H9 (cell line): ENCODE measurements around the gene PTCH1. TPM values are rescaled to one million over a fixed set of nuclear protein-coding genes. Genes with fewer than 3 reads are reported as not detected.

ENCODE experiments used
- DNase-seq: peaks from one replicate; pipeline ENCODE4 v3.0.0-alpha.2; 2017
- H2AFZ ChIP-seq: one replicate; pipeline ENCODE4 v1.6.1; 2013; ENCODE audit warnings: mild to moderate bottlenecking, low read length, control low read depth, moderate library complexity
- H2AK5ac ChIP-seq: 2 replicates; pipeline ENCODE4 v1.6.1; 2013; ENCODE audit warnings: low read length, control low read depth, mixed read lengths; ENCODE audit not compliant: insufficient read length
- H2BK120ac ChIP-seq: one replicate; pipeline ENCODE4 v1.6.1; 2013; ENCODE audit warnings: low read depth, mild to moderate bottlenecking, low read length, control low read depth, inconsistent platforms; ENCODE audit not compliant: poor library complexity, severe bottlenecking
- H2BK12ac ChIP-seq: 2 replicates; pipeline ENCODE4 v1.6.1; 2013; ENCODE audit warnings: low read length, control low read depth, mixed read lengths, low read depth; ENCODE audit not compliant: insufficient read length
- H2BK15ac ChIP-seq: 2 replicates; pipeline ENCODE4 v1.6.1; 2013; ENCODE audit warnings: low read depth, low read length, control low read depth
- H2BK20ac ChIP-seq: one replicate; pipeline ENCODE4 v1.6.1; 2013; ENCODE audit warnings: low read depth, mild to moderate bottlenecking, low read length, control low read depth, inconsistent platforms; ENCODE audit not compliant: poor library complexity, severe bottlenecking
- H2BK5ac ChIP-seq: 2 replicates; pipeline ENCODE4 v1.6.1; 2013; ENCODE audit warnings: low read length, control low read depth, mixed read lengths; ENCODE audit not compliant: insufficient read length
- H3K14ac ChIP-seq: 2 replicates; pipeline ENCODE4 v1.6.1; 2013; ENCODE audit warnings: low read length, control low read depth; ENCODE audit not compliant: insufficient read depth
- H3K18ac ChIP-seq: 2 replicates; pipeline ENCODE4 v1.6.1; 2013; ENCODE audit warnings: low read depth, mild to moderate bottlenecking, mixed read lengths, low read length, control low read depth; ENCODE audit not compliant: insufficient read length
- H3K23ac ChIP-seq: 2 replicates; pipeline ENCODE4 v1.6.1; 2013; ENCODE audit warnings: low read length, control low read depth, mixed read lengths, low read depth; ENCODE audit not compliant: insufficient read length
- H3K23me2 ChIP-seq: 2 replicates; pipeline ENCODE4 v1.6.1; 2013; ENCODE audit warnings: low read depth, mild to moderate bottlenecking, mixed read lengths, low read length, control low read depth; ENCODE audit not compliant: insufficient read length, poor library complexity, severe bottlenecking
- H3K27ac ChIP-seq: 2 replicates; pipeline ENCODE4 v1.5.1; 2013; ENCODE audit warnings: low read length, control low read depth, mixed read lengths, low read depth; ENCODE audit not compliant: insufficient read length
- H3K27me3 ChIP-seq: 2 replicates; pipeline ENCODE4 v1.6.1; 2013; ENCODE audit warnings: low read length, control low read depth, inconsistent platforms; ENCODE audit not compliant: insufficient read depth
- H3K4ac ChIP-seq: 2 replicates; pipeline ENCODE4 v1.6.1; 2013; ENCODE audit warnings: low read depth, mild to moderate bottlenecking, control low read depth, inconsistent platforms, low read length, moderate library complexity
- H3K4me1 ChIP-seq: 2 replicates; pipeline ENCODE4 v1.6.1; 2013; ENCODE audit warnings: low read length, control low read depth, inconsistent platforms; ENCODE audit not compliant: insufficient read depth
- H3K4me2 ChIP-seq: 2 replicates; pipeline ENCODE4 v1.6.1; 2013; ENCODE audit warnings: low read length, control low read depth, mixed read lengths; ENCODE audit not compliant: insufficient read length, insufficient read depth
- H3K56ac ChIP-seq: 2 replicates; pipeline ENCODE4 v1.6.1; 2013; ENCODE audit warnings: low read depth, mild to moderate bottlenecking, mixed read lengths, low read length, control low read depth; ENCODE audit not compliant: insufficient read length
- H3K79me1 ChIP-seq: 2 replicates; pipeline ENCODE4 v1.6.1; 2013; ENCODE audit warnings: low read depth, mild to moderate bottlenecking, moderate library complexity, low read length, control low read depth, inconsistent platforms; ENCODE audit not compliant: insufficient read depth, poor library complexity, severe bottlenecking
- H3K79me2 ChIP-seq: 2 replicates; pipeline ENCODE4 v1.6.1; 2013; ENCODE audit warnings: low read length, control low read depth, inconsistent platforms; ENCODE audit not compliant: insufficient read depth
- H3K9ac ChIP-seq: 2 replicates; pipeline ENCODE4 v1.6.1; 2013; ENCODE audit warnings: low read length, control low read depth, mixed read lengths; ENCODE audit not compliant: insufficient read length; ENCODE audit errors: extremely low read depth
- H3K9me3 ChIP-seq: one replicate; pipeline ENCODE4 v1.6.1; 2013; ENCODE audit warnings: low read depth, low read length, inconsistent platforms; ENCODE audit not compliant: control insufficient read depth
- H3T11ph ChIP-seq: one replicate; pipeline ENCODE4 v1.6.1; 2013; ENCODE audit warnings: mild to moderate bottlenecking, low read length, control low read depth, inconsistent platforms
- H4K20me1 ChIP-seq: one replicate; pipeline ENCODE4 v1.6.1; 2013; ENCODE audit not compliant: control insufficient read depth, insufficient read length, insufficient read depth
- H4K5ac ChIP-seq: 2 replicates; pipeline ENCODE4 v1.6.1; 2013; ENCODE audit warnings: low read depth, mild to moderate bottlenecking, mixed read lengths, low read length, control low read depth; ENCODE audit not compliant: insufficient read length
- H4K8ac ChIP-seq: replicated peaks from 2 replicates; pipeline ENCODE4 v1.6.1; 2013; ENCODE audit warnings: low read length, control low read depth, mixed read lengths, low read depth; ENCODE audit not compliant: insufficient read length
- H4K91ac ChIP-seq: 2 replicates; pipeline ENCODE4 v1.6.1; 2013; ENCODE audit warnings: low read depth, mild to moderate bottlenecking, moderate library complexity, mixed read lengths, low read length, control low read depth; ENCODE audit not compliant: insufficient read length
- H3K27ac Mint-ChIP-seq, 3 experiments: 2 replicates in 2 of 3; 3 replicates in 1 of 3; pipeline ENCODE4 v1.8.0; 2020 to 2021; ENCODE audit warnings: mixed read lengths in 3 of 3, mild to moderate bottlenecking in 1 of 3, moderate library complexity in 1 of 3
- H3K27me3 Mint-ChIP-seq: 2 replicates; pipeline ENCODE4 v1.8.0; 2021; ENCODE audit warnings: low read depth, mild to moderate bottlenecking, moderate library complexity, mixed read lengths
- H3K36me3 Mint-ChIP-seq, 3 experiments: 2 replicates in 2 of 3; 3 replicates in 1 of 3; pipeline ENCODE4 v1.8.0; 2020 to 2021; ENCODE audit warnings: low read depth in 3 of 3, mixed read lengths in 3 of 3; ENCODE audit not compliant: insufficient read depth in 1 of 3
- H3K4me1 Mint-ChIP-seq, 2 experiments: 2 replicates each; pipeline ENCODE4 v1.8.0; 2020; ENCODE audit warnings: mixed read lengths in 2 of 2
- H3K4me3 Mint-ChIP-seq, 2 experiments: 2 replicates in 1 of 2; 3 replicates in 1 of 2; pipeline ENCODE4 v1.8.0; 2020 to 2021; ENCODE audit warnings: mild to moderate bottlenecking in 2 of 2, mixed read lengths in 2 of 2, moderate library complexity in 1 of 2
- H3K9me3 Mint-ChIP-seq, 2 experiments: 2 replicates in 1 of 2; 3 replicates in 1 of 2; pipeline ENCODE4 v1.8.0; 2020; ENCODE audit warnings: mild to moderate bottlenecking in 2 of 2, mixed read lengths in 2 of 2, moderate library complexity in 1 of 2
- WGBS: extraction: QIAGEN DNeasy Blood & Tissue Kit; methylation state at CpG from one replicate; pipeline ENCODE4 v1.1.7; 2013; ENCODE audit warnings: missing lambda C conversion rate, low lambda C conversion rate, mixed read lengths; ENCODE audit not compliant: insufficient read length; ENCODE audit errors: extremely low coverage; 5-methylcytosine and 5-hydroxymethylcytosine counted together
- total RNA-seq: library from RNA; stranded (reverse); gene quantifications from 2 replicates; pipeline ENCODE4 v1.2.1, GENCODE V29; 2021
- TF ChIP-seq, protein P1 (sequence below): fragments of 200-600 bp; sonication (generic); conservative IDR thresholded peaks from 3 replicates; pipeline ENCODE4 v1.8.0; 2021; ENCODE audit warnings: antibody characterized with exemption, mild to moderate bottlenecking

Gene PTCH1
- total RNA-seq, 1 experiment from 2014 or later: 9.1 TPM

DNA sequence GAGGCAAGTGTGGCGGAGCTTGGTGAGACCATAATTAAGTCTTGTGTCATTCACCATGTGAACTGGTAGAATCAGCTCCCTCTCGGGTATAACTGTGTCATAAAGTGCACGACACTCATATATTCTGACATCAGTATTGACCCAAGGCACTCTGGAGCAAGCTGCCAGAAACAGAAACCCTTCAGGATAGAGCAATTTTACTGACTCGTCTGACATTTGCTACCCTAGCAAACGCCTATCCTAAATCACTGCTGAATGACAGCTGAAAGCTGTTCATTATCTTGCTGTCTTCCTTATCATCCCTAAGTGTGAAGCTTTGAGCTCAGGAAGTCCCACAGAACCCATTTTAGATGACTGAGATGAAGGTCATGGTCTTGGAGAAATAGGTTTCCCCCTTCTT lies 27.8 kb downstream of the PTCH1 start:
- Histone ChIP-seq H2BK120ac (no peak overlapping the region), H4K20me1 (no peaks in the 10 kb centered on the region), H3K9ac (no peak overlapping the region), H2AK5ac (no peak overlapping the region), H2AFZ (no peak overlapping the region), H3T11ph (no peak overlapping the region), H3K27me3 (no peaks in the 10 kb centered on the region), H2BK15ac (no peak overlapping the region), H3K27ac (no peak overlapping the region), H4K5ac (no peak overlapping the region), H3K18ac (no peak overlapping the region), H2BK12ac (no peak overlapping the region), H3K79me2 (peaks cover 3% of the 10 kb centered on the region; the same call in 1 of the 2 replicates), H3K56ac (no peak overlapping the region), H4K8ac (no peak overlapping the region), H3K4me2 (no peak overlapping the region), H3K23me2 (no peaks in the 10 kb centered on the region), H3K4me1 (no peaks in the 10 kb centered on the region), H2BK5ac (no peak overlapping the region), H3K9me3 (no peaks in the 10 kb centered on the region), H3K79me1 (peaks cover 4% of the 10 kb centered on the region), H3K4ac (no peak overlapping the region), H4K91ac (no peak overlapping the region), H3K23ac (no peak overlapping the region), H2BK20ac (no peak overlapping the region), H3K14ac (no peak overlapping the region)
- H3K4me3 Mint-ChIP-seq: no peak overlapping the region
- H3K27me3 Mint-ChIP-seq: no peaks in the 10 kb centered on the region; the same call in 1 of the 2 replicates
- no CpG with 5 or more reads among the region's 5 CpGs for WGBS
- peaks cover 0 to 2% (median 0%) of the 10 kb centered on the region in 3 experiments; a peak in 3 of 7 replicates for H3K36me3 Mint-ChIP-seq
- H3K4me1 Mint-ChIP-seq: peaks cover 13 to 23% of the 10 kb centered on the region in 2 experiments; a peak in 3 of 4 replicates
- H3K9me3 Mint-ChIP-seq: no peaks in the 10 kb centered on the region
- TF ChIP-seq, protein P1, sequence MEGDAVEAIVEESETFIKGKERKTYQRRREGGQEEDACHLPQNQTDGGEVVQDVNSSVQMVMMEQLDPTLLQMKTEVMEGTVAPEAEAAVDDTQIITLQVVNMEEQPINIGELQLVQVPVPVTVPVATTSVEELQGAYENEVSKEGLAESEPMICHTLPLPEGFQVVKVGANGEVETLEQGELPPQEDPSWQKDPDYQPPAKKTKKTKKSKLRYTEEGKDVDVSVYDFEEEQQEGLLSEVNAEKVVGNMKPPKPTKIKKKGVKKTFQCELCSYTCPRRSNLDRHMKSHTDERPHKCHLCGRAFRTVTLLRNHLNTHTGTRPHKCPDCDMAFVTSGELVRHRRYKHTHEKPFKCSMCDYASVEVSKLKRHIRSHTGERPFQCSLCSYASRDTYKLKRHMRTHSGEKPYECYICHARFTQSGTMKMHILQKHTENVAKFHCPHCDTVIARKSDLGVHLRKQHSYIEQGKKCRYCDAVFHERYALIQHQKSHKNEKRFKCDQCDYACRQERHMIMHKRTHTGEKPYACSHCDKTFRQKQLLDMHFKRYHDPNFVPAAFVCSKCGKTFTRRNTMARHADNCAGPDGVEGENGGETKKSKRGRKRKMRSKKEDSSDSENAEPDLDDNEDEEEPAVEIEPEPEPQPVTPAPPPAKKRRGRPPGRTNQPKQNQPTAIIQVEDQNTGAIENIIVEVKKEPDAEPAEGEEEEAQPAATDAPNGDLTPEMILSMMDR: no peak
- DNase-seq: no peak
- H3K27ac Mint-ChIP-seq: no peak overlapping the region
